ENCODE data around the gene ING5.

The ING5 gene

DNA sequence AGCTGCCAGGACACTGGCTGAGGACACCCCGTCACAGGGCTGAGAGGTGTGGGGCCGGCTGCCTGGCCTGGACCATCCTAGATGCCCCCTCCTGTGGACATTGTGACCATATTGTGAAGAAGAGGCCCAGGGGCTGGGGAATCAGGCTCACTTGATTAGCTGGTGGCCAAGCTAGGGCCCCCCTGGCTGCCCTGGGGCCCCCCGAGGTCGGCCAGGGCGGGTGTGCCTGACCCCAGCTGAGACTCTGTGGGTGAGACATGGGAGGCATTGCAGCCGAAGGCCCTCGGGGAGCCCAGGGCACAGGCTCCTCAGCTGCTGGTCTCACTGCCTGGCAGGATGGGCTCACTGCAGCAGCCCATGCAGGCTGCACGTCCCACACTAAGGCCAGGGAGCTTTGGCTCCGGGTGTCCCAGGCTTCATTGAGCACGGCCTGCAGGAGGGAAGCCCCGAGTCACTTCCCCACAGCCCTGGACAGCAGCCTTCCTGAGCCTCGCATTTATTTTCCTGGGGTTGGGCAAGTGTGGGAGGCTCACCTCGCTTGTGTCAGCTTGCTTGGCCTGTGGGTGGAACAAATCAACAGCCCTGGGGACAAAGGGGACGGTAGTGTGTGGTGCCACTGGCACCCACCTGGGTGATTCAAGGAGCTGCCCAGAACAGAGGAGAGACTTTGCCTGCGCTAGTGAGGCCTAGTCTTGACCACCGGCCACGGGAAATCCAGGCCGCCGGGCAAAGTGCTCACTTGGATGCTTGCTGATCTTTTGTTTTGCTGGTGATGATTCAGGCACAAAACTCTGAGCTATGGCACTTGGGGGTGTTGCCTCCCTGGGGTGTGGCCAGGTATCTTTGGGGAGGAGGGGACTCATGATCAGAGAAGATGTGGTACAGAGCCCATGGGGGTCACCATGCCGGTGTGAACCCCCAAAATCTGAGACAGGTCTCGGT lies 76.1 kb downstream of the ING5 start:
- FAIRE-seq: no peak

Data from endometrium (tissue), 2 donors.